ENCODE measurements around the gene TSHZ2.

TSHZ2 gene

DNA sequence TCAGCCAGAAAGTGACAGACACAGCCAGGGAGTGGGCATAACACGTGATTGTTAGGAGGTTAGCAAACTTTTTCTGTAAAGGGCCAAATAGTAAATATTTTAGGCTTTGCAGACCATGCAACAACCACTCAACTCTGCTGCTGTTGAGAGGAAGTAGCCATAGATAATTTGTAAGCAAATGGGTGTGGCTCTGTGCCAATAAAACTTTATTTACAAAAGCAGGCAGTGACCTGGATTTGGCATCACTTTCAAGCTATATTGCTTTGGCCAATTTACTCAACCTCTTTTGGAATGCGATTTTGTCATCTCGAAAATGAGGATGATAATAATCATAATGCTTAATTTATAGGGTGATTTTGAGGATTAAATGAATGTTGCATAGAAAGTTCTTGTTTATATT lies 152.6 kb downstream of the TSHZ2 start:
- TF ChIP-seq, protein P1, sequence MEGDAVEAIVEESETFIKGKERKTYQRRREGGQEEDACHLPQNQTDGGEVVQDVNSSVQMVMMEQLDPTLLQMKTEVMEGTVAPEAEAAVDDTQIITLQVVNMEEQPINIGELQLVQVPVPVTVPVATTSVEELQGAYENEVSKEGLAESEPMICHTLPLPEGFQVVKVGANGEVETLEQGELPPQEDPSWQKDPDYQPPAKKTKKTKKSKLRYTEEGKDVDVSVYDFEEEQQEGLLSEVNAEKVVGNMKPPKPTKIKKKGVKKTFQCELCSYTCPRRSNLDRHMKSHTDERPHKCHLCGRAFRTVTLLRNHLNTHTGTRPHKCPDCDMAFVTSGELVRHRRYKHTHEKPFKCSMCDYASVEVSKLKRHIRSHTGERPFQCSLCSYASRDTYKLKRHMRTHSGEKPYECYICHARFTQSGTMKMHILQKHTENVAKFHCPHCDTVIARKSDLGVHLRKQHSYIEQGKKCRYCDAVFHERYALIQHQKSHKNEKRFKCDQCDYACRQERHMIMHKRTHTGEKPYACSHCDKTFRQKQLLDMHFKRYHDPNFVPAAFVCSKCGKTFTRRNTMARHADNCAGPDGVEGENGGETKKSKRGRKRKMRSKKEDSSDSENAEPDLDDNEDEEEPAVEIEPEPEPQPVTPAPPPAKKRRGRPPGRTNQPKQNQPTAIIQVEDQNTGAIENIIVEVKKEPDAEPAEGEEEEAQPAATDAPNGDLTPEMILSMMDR (IDR thresholded peaks at IDR 0.05; ENCODE audit: low read depth, low read length): no peak
- no peak for TF ChIP-seq EZH2phosphoT487 (IDR thresholded peaks at IDR 0.05; ENCODE audit: low read depth)
- H3K79me2 ChIP-seq (ENCODE audit: low read length): no peaks in the 10 kb centered on the region
- no peak overlapping the region for H2AFZ ChIP-seq (ENCODE audit: low read depth, low read length)
- no peaks in the 10 kb centered on the region for H3K9me3 ChIP-seq (ENCODE audit: insufficient read depth, low read length)
- no peak overlapping the region for H3K9ac ChIP-seq (ENCODE audit: low read length)
- H3K27me3 ChIP-seq (ENCODE audit: low read depth, low read length): no peaks in the 10 kb centered on the region
- H3K36me3 ChIP-seq (replicated peaks; ENCODE audit: low read depth, low read length): no peaks in the 10 kb centered on the region
- no peak overlapping the region for H3K4me2 ChIP-seq (ENCODE audit: low read length)
- H4K20me1 ChIP-seq (ENCODE audit: insufficient read depth, low read length): no peaks in the 10 kb centered on the region
- no peak overlapping the region for H3K4me3 ChIP-seq (ENCODE audit: low read length)
- no peak overlapping the region for H3K27ac ChIP-seq (ENCODE audit: low read length)
- H3K4me1 ChIP-seq (ENCODE audit: low read length): peaks cover 14% of the 10 kb centered on the region

DNA sequence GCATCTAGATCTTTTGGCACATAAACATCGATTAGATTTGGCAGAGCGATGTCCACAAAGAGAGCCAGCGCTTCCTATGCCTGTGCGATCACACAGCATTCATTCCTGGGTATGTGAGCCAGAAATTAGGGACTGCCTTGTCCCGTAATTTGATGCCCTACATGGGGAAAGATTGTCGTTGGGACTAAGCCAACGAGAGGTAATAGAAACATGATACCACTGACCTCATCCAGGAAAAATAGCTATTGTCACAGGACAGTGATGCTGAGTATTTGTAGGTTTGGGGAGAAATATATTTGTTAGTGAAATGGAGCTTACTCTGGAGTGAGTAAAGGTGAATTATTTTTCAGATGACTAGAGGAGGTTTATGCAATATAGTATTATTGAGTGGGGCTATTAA lies 154.0 kb downstream of the TSHZ2 start:
- no peaks in the 10 kb centered on the region for H4K20me1 ChIP-seq (ENCODE audit: insufficient read depth, low read length)
- no peak overlapping the region for H2AFZ ChIP-seq (ENCODE audit: low read depth, low read length)
- TF ChIP-seq, protein P1 (IDR thresholded peaks at IDR 0.05; ENCODE audit: low read depth, low read length): no peak
- TF ChIP-seq EZH2phosphoT487 (IDR thresholded peaks at IDR 0.05; ENCODE audit: low read depth): no peak
- H3K9me3 ChIP-seq (ENCODE audit: insufficient read depth, low read length): no peaks in the 10 kb centered on the region
- H3K4me1 ChIP-seq (ENCODE audit: low read length): peaks cover 21% of the 10 kb centered on the region
- H3K27me3 ChIP-seq (ENCODE audit: low read depth, low read length): no peaks in the 10 kb centered on the region
- H3K27ac ChIP-seq (ENCODE audit: low read length): no peak overlapping the region
- no peak overlapping the region for H3K4me3 ChIP-seq (ENCODE audit: low read length)
- no peak overlapping the region for H3K9ac ChIP-seq (ENCODE audit: low read length)
- H3K4me2 ChIP-seq (ENCODE audit: low read length): no peak overlapping the region
- no peaks in the 10 kb centered on the region for H3K79me2 ChIP-seq (ENCODE audit: low read length)
- H3K36me3 ChIP-seq (replicated peaks; ENCODE audit: low read depth, low read length): no peaks in the 10 kb centered on the region

DNA sequence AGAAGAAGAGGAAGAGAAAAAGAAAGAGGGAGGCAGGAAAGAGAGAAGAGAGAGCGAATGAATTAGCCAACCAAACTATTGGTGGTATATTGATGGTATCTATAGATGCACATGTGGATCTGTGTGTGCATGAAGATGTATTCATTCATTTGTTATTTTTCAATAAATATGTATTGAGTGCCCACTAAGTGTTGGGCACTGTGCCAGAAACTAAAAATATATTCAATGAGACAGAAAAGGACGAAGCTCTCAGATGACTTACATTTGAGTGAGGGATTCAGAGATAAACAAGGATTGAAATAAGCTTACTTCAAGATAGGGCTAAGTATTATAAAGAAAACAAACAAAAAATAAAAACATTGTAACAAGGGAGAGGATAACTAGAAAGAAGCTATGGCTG lies 154.9 kb downstream of the TSHZ2 start:
- Histone ChIP-seq H3K27me3 (ENCODE audit: low read depth, low read length) (no peaks in the 10 kb centered on the region), H3K4me3 (ENCODE audit: low read length) (no peak overlapping the region), H4K20me1 (ENCODE audit: insufficient read depth, low read length) (no peaks in the 10 kb centered on the region), H3K79me2 (ENCODE audit: low read length) (no peaks in the 10 kb centered on the region), H3K36me3 (replicated peaks; ENCODE audit: low read depth, low read length) (no peaks in the 10 kb centered on the region), H3K27ac (ENCODE audit: low read length) (no peak overlapping the region), H3K9me3 (ENCODE audit: insufficient read depth, low read length) (no peaks in the 10 kb centered on the region), H3K9ac (ENCODE audit: low read length) (no peak overlapping the region), H3K4me1 (ENCODE audit: low read length) (peaks cover 21% of the 10 kb centered on the region), H2AFZ (ENCODE audit: low read depth, low read length) (no peak overlapping the region), H3K4me2 (ENCODE audit: low read length) (no peak overlapping the region)
- TF ChIP-seq, protein P1 (IDR thresholded peaks at IDR 0.05; ENCODE audit: low read depth, low read length): no peak
- TF ChIP-seq EZH2phosphoT487 (IDR thresholded peaks at IDR 0.05; ENCODE audit: low read depth): no peak

DNA sequence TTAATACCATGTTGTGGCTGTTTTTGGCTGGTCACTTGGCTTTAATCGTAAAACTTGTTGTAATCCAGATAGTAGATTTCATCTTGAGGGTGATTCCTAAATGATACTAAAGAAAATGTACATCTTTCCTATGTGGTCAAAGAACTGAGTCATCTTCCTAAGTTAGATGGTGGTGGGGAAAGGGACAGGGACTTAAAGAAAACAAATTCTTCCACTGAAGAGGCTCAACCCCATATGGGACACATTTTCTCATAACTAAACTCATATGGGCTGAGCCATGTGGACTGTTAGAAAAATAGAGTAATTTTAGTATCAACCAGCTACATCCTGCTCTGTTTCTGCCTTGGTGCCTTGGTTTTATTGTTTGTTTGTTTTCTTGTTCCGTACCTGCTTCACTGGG lies 155.8 kb downstream of the TSHZ2 start:
- Histone ChIP-seq H3K9ac (ENCODE audit: low read length) (no peak overlapping the region), H3K4me2 (ENCODE audit: low read length) (no peak overlapping the region), H2AFZ (ENCODE audit: low read depth, low read length) (no peak overlapping the region), H3K36me3 (replicated peaks; ENCODE audit: low read depth, low read length) (no peaks in the 10 kb centered on the region), H4K20me1 (ENCODE audit: insufficient read depth, low read length) (no peaks in the 10 kb centered on the region), H3K9me3 (ENCODE audit: insufficient read depth, low read length) (no peaks in the 10 kb centered on the region), H3K27ac (ENCODE audit: low read length) (no peak overlapping the region), H3K4me1 (ENCODE audit: low read length) (peaks cover 14% of the 10 kb centered on the region), H3K79me2 (ENCODE audit: low read length) (no peaks in the 10 kb centered on the region), H3K4me3 (ENCODE audit: low read length) (no peak overlapping the region), H3K27me3 (ENCODE audit: low read depth, low read length) (no peaks in the 10 kb centered on the region)
- no peak for TF ChIP-seq EZH2phosphoT487 (IDR thresholded peaks at IDR 0.05; ENCODE audit: low read depth)
- TF ChIP-seq, protein P1 (IDR thresholded peaks at IDR 0.05; ENCODE audit: low read depth, low read length): no peak
